Measurements from ENCODE around the gene GSG1L. TPM values are rescaled to one million over a fixed set of nuclear protein-coding genes. Genes with fewer than 3 reads are reported as not detected.

GSG1L gene
- polyA plus RNA-seq, 10 donors: 1.6 to 3.7 (median 2.5) TPM

DNA sequence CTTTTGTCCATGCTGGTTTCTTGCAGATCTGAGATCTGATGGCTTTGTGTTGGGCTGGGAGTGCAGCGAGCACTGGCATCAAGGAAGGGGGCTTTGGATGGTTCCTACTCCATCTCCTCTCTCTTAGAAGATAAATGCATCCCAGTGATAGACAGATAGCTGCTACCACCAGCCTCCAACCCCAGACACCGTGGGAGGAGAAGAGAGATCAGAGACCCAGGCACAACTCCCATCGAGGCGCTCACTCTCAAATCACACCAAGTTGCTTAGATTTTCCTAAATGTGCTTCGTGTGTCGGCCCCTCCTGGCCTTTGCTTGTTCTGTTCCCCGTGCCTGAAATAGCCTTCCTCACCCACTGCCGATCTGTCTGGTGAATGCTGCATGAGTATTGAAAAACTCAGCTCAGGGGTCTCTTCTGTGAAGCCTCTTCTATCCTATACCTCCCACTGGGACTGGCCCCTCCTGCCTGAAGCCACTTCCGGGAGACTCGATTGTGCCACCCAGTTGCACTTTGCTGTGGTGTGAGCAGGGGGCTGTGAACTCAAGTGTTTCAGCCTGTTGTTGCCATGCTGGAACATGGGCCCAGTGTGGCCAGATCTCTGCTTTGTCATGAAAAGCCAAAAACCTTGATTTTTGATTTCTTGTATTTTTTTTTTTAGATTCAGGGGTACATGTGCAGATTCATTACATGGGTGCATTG, 242.7 kb downstream of the GSG1L start:
- DNase-seq: no peak

DNA sequence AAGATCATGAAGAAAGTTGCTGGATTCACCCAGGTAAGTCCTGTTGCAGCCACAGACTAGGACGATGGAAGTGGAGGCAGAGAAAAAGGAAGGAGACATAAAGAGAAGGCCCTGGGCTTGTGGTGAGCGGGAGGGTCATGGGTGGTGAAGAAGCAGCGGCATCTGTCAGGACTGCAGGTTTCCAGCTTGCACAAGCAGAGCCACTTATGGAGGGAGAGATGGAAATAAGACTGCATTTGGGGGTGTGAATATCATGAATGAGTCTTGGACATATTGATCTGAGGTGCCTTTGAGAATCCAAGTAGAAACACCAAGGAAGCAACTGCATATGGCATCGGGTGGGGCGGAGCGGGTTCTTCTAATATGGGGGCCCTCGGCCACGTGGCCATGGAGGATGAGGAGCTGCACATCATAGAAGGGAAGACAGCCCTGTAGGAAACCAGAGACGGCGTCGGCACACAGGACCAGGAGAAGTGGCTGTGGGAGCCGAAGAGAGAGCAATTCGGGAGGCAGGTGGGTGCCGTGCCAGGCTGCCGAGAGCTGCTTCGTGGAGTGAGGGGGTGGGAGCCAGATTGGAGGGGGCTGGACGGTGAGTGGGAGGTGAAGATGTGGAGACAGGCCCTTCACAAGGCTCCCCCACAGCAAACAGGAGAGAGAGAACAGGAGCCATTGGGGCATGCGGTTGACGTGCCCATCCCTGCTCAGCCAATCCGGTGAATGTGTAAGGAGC, 243.5 kb downstream of the GSG1L start:
- DNase-seq: no peak

DNA sequence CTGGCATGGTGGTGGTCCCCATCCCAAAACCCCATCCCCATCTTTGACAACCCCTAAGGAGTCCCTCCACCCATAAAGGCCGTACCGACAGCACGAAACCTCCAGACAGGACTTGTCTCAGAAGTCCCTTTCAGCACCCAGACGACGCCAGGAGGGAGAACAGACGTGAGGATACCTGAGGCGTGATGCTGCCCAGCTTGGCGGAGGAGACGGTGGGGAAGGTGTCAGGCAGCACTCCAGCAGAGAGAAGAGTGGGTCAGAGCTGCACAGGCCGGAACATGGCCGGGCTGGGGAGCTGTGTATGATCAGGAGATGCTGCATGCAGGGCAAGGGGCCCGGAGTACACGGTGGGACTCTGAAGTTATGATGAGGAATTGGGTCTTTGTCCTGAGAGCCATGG, 244.2 kb downstream of the GSG1L start:
- DNase-seq: no peak

DNA sequence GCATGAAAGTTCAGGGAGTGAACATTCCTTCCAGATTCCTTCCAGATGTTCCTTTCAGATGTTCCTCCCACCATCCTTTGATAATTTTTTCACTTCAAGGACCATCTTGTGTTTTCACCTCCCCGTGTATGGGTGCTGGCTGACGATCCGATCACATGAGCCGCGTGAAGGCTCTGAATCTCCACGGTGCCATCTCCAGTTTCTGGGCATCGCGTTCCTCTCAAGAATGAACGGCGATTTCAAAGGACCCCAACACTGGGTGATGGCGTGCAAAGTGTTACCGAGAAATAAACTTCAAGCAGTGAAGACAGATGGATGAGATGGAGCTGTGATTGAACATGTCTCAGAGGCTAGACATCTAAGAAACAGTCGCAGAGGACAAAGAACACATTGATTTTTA, 245.3 kb downstream of the GSG1L start:
- no peak for DNase-seq

DNA sequence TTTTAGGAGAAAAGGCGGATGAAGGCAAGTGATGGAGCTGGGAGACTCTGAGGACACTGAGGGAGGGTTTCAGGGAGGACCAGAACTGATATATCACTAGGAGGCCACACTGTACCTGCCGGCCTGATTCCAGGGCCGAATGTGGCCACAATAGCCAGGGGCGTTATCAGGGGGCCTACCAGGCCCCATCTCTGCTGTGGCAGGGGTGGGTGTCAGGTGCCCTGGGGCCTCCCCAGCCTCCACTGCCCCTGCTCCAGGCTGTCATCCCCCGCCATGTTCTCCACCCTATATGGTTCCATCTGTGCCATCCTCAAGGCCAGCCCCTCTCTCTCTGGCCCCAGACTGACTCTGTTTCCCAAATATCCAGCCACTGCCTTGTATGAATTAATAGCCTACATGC, 246.5 kb downstream of the GSG1L start:
- DNase-seq: no peak

DNA sequence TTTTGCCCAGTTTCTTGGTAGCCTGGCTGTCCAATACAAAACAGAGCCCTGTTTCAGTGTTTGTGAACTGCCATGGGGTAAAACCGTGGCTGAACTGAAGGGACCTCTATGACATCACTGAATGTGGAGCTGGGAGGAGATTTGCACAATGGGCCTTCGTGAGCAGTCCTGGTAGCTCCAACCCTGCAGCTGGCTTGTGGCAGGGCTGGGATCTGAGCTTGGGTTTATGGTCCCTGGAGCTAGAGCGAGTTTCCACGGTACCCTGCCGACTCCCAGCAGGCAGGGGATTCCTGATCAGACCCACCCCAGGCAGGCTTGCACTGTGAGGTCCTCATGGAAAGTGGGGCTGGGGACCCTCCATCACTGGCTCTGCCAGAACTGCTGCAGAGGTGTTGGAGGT, 247.0 kb downstream of the GSG1L start:
- no peak for DNase-seq

DNA sequence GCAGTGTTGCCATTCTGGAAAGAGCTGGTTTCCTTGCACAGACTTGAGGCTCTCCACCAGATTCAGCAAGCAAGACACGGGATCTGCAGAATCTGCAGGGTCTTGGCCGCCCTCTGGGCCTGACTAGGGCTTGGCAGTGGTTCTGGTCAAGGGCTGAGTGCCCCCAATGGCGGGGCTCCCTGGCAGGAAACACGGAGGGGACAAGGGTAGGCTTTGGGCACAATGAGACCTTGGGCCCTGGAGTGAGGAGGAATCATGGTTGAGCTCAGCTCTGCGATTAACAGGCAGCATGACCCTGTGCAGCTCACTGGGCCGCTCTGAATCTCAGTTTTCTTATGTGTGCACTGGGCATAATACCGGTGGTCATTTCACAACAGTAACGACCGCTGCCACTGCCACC, 249.9 kb downstream of the GSG1L start:
- DNase-seq: no peak

DNA sequence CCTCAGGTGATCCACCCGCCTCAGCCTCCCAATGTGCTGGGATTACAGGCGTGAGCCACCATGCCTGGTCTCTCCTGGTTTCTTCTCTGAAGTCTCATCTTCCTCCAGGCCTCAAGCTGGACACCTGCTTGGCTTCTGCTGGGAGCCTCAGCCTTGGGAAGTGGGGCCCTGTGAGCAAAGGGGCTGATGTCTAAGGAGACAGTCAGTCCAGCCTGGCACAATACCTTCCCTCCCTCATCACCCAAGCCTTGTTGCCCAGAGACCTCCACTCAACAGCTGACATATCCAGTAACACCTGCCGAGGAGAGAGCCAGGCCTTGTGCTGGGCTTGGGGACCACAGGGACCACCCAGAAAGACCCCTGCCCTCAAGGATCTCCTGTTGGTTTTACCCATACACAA, 251.6 kb downstream of the GSG1L start:
- DNase-seq: no peak

DNA sequence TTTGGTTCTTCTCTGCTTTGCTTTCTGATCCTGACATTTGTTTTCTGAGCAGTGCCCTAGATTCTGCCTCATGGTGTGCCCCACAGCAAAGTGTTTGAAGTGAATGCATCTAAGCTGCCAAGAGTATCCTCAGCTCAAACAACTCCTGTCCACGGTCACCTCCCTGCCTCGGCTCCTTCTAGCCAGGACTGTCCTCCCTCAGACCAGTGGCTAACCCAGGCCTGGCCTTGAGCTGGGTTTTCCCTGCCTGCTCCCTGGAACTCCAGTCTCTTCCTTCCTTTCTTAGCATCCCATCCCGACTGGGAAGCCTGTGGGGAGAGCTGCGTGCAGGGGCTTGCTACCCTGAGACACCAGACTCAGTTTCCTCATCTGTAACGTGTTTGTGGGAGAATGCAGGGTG, 256.5 kb downstream of the GSG1L start:
- no peak for DNase-seq

DNA sequence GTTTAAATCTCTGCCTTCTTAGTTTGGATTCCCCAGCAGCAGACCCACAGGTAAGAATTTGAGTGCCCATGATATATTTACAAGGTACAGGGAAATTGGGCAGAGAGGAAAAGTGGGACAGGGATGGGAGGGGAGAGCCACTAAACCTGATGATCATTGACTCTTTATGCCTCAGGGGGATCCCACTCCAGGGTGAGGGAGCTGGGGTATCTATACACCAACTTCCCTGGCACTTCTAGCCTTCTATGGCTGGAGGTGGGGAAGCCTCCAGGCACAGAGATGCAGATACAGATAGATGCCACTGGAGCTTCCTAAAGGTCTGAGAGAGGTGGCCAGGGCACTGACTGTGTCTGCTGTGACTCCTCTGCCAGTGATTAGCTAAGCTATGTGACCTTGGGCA, 257.1 kb downstream of the GSG1L start:
- DNase-seq: no peak

DNA sequence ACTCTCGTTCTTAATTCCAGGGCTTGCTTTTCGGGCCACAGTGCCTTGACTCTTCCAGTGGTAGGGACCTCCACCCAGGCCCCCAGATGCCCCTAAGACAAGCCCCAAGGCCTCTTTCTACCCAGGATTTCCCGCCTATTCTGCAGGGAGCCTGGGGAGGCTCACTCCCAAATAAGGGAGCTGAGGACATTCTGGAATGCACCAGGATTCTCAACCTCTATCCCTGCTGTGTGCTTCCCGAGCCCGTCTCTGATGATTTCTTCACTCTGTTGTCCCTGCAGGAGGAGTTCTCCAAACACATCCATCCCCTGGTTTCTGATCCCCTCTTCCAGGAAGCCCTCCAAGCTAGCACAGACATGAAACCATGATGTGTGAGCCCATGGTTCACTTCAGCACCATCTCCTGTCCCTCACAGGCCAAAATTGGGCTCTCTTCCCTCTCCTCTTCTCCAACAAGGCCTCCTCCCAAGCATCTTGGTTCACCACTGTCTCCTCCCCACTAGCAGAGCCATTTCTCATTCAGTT, 257.6 kb downstream of the GSG1L start:
- no peak for DNase-seq

DNA sequence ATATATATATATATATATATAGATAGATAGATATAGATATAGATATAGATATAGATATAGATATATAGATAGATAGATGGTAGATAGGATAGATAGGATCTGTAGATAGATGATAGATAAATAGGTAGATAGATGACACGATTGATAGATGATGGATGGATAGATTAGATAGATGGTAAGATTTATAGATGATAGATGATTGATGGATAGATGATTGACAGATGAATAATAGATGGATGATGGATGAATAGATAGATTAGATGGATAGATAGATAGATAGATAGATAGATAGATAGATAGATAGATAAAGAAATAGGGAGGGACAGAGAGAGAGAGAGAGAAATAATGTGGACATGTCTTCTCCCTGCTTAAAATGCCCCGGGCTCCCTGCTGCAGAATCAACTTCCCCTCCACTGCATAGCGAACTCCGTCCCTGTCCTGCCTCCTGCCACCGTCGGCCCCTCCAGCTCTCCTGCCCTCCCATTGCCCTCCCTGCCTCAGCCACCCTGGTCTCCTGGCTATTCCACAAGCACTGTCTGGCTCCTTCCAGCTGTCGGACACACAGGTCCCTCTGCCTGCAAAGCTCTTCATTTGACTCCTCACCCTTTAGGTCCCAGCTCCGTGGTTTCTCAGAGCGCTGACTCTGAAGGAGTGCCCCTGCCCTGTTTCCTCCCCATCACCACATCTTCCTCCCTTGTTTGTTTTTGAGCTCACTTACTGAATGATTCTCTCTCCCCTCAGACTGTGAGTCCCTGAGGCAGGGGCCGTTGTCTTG, 259.6 kb downstream of the GSG1L start:
- no peak for DNase-seq

DNA sequence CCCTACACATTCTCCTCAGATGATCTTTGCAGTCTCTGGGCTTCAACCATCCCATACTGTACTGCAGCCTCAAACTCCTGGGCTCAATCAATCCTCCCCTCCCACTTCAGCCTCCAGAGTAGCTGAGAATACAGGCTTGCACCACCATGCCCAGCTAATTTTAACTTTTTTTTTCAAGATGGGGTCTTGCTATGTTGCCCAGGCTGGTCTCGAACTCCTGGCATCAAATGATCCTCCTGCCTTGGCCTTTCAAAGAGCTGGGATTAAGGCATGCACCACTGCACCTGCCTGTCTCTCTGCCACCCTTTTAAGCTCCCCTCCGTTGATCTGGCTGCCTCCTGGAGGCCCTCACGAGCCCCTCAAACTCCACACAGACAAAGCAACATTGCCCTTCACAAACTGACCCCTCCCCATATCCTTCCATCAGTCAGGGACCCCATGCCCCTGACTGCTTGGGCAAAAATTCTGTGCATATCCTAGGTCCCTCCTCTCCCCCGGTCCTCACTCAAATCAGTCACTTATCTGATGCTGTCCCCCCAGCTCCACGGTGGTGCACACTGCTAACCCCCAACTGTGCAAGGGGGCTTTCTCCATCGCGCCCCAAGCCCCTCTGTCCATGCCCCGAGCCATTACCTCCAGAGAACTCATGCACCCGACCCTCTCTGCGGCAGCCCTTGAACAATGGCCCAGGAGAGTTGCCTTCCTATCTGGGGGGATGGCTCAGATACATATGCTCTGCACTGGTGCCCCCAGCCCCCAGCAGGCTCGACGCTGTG, 260.7 kb downstream of the GSG1L start:
- no peak for DNase-seq

DNA sequence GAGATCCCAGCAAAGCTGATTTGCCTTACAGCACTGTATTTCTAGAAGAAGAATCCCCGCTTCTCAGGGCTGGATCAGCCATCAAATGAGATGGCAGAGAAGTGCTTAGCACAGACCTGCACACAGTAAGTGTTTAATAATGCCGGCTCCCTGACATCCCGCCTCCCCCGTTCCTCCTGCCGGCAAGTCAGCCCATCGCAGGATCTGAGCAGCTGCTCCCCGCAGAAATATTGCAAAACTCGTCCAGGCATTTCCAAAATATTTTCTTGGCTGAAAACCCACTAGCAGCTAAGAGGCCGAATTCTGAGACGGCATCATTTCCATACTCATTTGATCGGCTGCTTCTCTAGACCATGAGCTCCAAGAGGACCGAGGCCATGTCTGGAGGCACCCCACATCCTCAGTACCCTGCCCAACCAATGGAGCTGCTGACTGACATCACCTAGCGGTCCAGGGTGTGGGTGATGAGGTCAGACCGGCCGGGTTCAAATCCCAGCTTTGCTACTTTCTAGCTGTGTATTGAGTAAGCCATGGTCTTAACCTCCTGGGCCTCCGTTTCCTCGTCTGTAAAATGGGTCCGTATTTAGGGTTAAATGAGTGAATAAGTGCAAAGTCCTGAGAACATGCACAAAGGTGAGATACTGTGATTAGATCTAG, 262.1 kb downstream of the GSG1L start:
- DNase-seq: peak in 1 of 3 donors; percentile 51

DNA sequence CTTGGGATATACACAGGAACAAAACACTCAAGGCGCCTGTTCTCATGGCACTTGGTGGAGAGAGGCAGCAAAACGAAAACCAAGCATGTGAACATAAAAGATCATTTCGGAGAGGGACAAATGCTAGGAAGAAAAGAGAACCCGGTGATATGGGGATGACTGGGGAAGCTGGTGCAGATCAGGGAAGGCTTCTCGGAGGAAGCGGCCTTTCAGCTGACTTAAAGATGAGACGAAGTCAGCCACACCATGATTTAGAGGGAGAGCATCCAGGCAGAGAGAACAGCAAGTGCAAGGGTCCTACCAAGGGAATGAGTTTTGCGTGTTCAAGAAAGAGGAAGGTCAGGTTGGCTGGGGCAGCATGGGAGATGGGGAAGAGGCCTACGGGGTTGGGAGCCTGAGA, 262.7 kb downstream of the GSG1L start:
- DNase-seq: no peak

DNA sequence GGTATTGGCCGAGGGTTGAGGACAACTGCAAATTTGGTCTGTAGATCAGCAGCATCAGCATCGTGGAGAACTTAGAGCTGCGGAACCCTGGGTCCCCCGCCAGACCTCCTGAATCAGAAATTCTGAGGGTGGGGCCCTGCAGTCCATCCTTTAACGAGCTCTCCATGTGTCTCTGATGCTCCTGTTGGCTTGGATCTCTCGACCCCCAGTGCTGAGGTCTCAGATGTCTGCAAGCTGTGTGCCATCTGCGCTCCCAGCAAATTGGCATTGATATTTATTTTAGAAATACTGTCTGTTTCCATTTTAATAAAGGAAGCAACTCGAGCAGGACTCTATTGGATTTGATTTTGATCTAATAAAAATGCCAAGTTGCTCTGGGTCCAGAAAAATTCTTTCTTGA, 263.6 kb downstream of the GSG1L start:
- no peak for DNase-seq

DNA sequence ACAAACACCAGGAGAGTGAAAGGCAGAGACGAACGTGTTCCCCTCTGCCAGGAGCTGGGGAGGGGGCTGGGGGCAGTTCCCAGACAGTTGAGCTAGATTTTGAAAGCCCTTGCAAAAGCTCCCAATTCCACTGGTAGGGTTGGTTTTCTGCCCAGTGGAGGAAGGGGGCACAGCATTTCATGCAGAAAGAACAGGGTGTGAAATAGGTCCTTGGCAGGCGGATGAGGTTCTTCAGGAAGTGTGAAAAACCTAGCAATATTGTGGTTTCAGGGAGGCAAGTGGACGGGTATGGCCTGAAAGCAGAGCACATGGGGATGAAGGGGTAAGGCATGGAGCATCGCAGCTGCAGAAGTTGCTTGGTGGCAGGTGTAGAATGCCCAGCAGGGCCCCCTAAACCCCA, 265.3 kb downstream of the GSG1L start:
- DNase-seq: no peak

DNA sequence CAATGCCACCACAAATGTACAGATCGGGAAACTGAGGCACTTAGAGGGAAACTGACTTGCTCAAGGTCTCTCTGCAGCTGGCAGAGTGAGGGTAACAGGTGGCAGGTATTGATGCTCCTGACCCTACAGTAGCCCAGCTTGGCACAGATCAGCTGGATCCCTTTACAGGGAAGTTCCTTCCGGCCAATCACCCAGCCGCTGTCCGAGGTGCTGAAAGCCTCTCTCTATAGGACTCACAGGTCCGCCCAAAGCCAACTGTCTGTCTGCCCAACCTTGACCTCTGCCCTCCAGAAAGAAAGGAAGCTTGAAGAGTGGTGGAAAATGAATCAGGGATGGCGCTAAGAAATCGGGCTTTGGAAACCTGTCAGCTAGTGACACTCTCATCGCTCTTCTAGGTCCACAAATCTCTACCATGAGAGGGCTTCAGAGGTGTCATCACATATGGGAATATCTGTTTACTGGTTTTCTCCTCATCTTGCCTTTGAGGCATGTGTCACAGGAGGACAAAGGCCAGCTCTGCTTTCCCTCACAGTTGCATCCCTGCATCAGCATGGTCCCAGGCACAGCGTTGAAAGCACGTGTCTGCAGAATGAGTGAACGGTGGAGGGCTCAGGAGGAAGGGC, 267.4 kb downstream of the GSG1L start:
- peak; percentile 24 to 73 (median 63) for DNase-seq

DNA sequence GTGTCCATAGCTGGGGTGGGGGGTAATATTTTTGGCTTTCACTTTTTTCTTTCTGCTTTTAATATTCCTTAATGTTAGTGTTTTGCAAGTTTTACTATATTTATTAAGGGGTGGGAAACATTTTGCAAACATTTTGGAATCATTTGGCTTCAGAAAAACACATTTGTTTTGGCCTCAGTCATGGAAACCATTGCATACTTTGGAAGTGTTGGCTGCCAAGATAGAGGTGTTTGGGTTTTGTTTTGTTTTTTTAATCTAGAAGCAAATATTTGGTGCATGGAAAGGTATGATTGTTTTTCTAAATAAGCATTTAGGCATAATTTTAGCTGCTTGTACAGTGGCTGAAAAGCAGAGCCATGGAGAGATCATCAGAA, 270.3 kb downstream of the GSG1L start:
- peak in 1 of 3 donors; percentile 12 for DNase-seq

DNA sequence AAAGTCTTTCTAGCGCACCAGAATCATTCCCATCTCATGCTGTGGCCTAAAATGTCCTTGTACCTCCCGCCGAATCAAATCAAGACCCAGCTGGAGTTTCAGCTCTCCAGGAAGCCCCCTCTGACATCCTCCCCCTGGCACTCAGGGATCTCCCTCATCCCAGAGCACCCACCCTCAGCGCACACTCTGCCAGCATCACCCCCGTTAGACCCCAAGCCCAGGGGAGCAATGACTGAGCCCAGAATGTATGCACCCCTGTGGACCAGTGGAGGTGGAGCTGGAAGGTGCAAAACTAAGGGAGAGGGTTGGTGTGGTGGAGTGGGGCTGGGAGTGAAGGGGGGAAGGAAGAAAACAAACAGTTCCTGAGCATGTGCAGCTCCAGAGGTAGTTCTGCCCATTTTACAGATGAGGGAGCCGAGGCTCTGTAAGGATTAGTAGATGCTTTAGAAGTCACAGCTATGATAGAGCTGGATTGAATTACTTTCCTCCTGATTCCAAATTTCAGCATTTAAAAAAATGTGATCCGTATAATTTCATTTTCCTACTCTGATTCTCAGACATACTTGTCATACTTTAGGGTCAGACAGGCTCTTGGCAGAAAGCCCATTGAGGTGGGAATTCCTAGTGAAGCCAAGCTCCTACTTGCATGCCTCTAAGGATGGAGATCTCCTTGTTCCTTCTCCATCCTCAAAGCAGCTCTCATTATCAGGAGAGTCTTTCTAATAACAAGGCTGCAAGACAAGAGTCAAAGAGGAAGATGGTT, 270.8 kb downstream of the GSG1L start:
- peak in 1 of 3 donors; percentile 22 for DNase-seq
